ENCODE results near the gene IL10RB. TPM values are rescaled to one million over a fixed set of nuclear protein-coding genes. Genes with fewer than 3 reads are reported as not detected.
"Not testable (repeated sequence)": the region's sequence is repeated elsewhere in the genome, so short reads cannot be mapped to it uniquely, and the experiment has no call there.

Gene IL10RB
- polyA plus RNA-seq, 1 donor, result 76.6 TPM

DNA sequence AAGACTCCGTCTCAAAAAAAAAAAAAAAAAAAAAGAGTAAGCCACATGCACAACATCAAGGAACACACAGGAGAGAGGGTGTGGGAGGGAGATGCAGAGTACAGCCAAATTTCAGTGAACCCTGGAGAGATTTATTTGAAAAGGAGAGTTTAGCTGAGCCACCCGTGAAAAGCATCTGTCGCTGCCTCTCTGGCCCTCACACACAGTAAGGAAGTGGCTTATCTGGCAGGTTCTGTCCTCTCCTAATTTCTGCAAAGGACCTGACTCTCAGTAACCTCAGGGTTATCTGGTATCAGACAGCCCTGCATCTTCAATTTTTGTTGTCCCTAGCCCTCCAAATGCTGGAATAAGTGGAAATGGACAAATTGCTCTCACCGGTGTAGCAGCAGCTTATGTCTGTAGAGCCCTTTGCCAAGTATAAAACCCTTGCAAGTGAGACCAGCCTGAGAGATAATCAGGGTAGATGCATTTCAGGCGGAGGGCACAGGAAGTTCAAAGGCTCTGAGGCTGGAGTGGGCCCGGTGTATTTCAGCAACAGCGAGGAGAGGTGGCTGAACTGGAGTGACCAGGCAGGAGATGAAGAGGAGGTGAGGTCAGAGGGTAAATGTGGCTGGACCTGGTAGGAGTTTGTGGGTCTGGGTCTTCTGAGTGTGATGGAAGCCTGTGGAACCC lies 16.7 kb upstream of the IL10RB start:
- peaks cover 73% of the 10 kb centered on the region for H3K36me3 ChIP-seq (ENCODE audit: control insufficient read depth, insufficient read depth, low read length)
- WGBS (ENCODE audit: insufficient coverage, low lambda C conversion rate), result no CpG with 5 or more reads among the region's 7 CpGs

DNA sequence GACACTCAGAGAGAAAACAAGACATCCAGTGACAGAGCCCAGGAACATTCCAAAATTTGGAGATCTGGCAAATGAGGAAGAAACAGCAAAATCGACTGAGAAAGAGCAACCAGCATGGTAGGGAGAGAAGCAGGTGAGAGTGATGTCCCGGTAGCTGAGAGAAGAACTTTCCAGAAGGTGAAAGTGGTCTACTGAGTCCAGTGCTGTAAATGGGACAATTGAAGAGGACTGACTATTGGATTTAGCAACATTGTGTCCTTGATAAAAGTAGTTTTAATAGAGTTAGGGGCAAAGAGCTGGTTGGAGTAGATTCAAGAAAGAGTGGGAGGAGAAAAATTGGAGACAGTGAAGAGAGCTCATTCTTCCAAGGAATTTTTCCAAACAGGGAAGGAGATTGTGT lies 15.0 kb upstream of the IL10RB start:
- Histone ChIP-seq H3K4me1 (ENCODE audit: control insufficient read depth, insufficient read depth, low read length) (no peaks in the 10 kb centered on the region), H3K4me3 (ENCODE audit: low read length) (no peak overlapping the region), H3K9me3 (ENCODE audit: control insufficient read depth, low read depth, low read length) (no peaks in the 10 kb centered on the region), H3K27me3 (ENCODE audit: control insufficient read depth, insufficient read depth, low read length) (no peaks in the 10 kb centered on the region), H3K27ac (ENCODE audit: low read length) (no peak overlapping the region), H3K36me3 (ENCODE audit: control insufficient read depth, insufficient read depth, low read length) (peaks cover 78% of the 10 kb centered on the region)
- DNase-seq, result no peak
- WGBS (ENCODE audit: insufficient coverage, low lambda C conversion rate), result 100% methylated on average over 2 of the region's 2 CpGs

More for the DNA sequence above, 16.7 kb upstream of the IL10RB start:
- Histone ChIP-seq H3K9me3 (ENCODE audit: control insufficient read depth, low read depth, low read length) (no peaks in the 10 kb centered on the region), H3K4me1 (ENCODE audit: control insufficient read depth, insufficient read depth, low read length) (no peaks in the 10 kb centered on the region), H3K4me3 (ENCODE audit: low read length) (no peak overlapping the region), H3K27me3 (ENCODE audit: control insufficient read depth, insufficient read depth, low read length) (no peaks in the 10 kb centered on the region), H3K27ac (ENCODE audit: low read length) (no peak overlapping the region)
- no peak for DNase-seq

DNA sequence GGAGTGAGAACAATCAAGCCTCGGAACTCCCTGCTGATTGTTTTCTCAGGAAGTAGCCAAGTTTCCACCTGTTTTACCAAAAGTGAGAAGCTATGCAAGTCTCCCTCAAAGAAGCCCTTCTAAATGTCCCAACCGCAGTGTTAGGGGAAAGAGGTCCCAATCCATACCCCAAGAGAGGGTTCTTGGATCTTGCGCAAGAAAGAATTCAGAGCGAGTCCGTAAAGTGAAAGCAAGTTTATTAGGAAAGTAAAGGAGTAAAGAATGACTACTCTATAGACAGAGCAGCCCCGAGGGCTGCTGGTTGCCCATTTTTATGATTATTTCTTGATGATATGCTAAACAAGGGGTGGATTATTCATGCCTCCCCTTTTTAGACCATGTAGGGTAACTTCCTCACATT lies 12.8 kb upstream of the IL10RB start:
- not testable (repeated sequence) for H3K27ac ChIP-seq (ENCODE audit: low read length); H3K9me3 ChIP-seq (ENCODE audit: control insufficient read depth, low read depth, low read length); DNase-seq; H3K4me3 ChIP-seq (ENCODE audit: low read length); H3K4me1 ChIP-seq (ENCODE audit: control insufficient read depth, insufficient read depth, low read length); H3K27me3 ChIP-seq (ENCODE audit: control insufficient read depth, insufficient read depth, low read length)
- WGBS (ENCODE audit: insufficient coverage, low lambda C conversion rate), result no CpG with 5 or more reads among the region's 6 CpGs
- peaks cover 85% of the 10 kb centered on the region for H3K36me3 ChIP-seq (ENCODE audit: control insufficient read depth, insufficient read depth, low read length)

DNA sequence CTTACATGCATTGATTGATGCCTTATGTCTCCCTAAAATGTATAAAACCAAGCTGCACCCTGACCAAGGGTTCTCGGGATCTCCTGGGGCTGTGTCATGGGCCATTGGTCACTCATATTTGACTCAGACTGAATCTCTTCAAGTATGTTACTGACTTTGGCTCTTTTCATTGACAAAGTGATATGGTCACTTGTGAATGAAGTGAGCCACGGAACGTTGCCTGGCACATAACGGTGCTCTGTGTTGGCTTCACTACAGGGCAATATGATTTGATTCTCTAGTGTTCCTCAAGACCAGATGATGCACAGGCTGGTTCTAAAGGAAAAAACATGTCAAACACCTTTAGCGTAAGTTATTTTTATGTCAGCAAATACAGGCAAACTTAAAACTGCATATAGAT lies 11.4 kb upstream of the IL10RB start:
- Histone ChIP-seq H3K9me3 (ENCODE audit: control insufficient read depth, low read depth, low read length) (no peaks in the 10 kb centered on the region), H3K27me3 (ENCODE audit: control insufficient read depth, insufficient read depth, low read length) (no peaks in the 10 kb centered on the region), H3K36me3 (ENCODE audit: control insufficient read depth, insufficient read depth, low read length) (peaks cover 80% of the 10 kb centered on the region), H3K27ac (ENCODE audit: low read length) (no peak overlapping the region), H3K4me3 (ENCODE audit: low read length) (no peak overlapping the region), H3K4me1 (ENCODE audit: control insufficient read depth, insufficient read depth, low read length) (no peaks in the 10 kb centered on the region)
- no peak for DNase-seq
- 96% methylated on average over 3 of the region's 5 CpGs for WGBS (ENCODE audit: insufficient coverage, low lambda C conversion rate)

DNA sequence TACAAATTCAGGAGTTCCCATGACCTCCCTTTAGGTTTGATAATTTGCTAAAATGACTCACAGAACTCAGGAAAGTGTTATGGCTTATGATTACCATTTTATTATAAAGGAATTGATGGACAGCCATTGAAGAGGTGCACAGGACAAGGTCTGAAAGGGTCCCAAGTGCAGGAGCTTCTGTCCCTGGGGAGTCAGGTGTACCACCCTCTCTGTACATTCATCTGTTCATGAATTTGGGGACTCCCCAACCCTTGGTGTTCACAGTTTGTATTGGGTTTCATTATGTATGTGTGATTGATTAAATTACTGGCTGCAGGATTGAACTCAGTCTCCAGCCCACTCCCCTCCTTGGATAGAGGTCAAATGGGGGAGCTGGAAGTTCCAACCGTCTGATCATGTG lies 10.8 kb upstream of the IL10RB start:
- Histone ChIP-seq H3K27me3 (ENCODE audit: control insufficient read depth, insufficient read depth, low read length) (no peaks in the 10 kb centered on the region), H3K4me1 (ENCODE audit: control insufficient read depth, insufficient read depth, low read length) (peaks cover 4% of the 10 kb centered on the region), H3K4me3 (ENCODE audit: low read length) (no peak overlapping the region), H3K9me3 (ENCODE audit: control insufficient read depth, low read depth, low read length) (no peaks in the 10 kb centered on the region), H3K36me3 (ENCODE audit: control insufficient read depth, insufficient read depth, low read length) (peaks cover 76% of the 10 kb centered on the region), H3K27ac (ENCODE audit: low read length) (no peak overlapping the region)
- no peak for DNase-seq
- WGBS (ENCODE audit: insufficient coverage, low lambda C conversion rate), result no CpG with 5 or more reads among the region's 1 CpG

DNA sequence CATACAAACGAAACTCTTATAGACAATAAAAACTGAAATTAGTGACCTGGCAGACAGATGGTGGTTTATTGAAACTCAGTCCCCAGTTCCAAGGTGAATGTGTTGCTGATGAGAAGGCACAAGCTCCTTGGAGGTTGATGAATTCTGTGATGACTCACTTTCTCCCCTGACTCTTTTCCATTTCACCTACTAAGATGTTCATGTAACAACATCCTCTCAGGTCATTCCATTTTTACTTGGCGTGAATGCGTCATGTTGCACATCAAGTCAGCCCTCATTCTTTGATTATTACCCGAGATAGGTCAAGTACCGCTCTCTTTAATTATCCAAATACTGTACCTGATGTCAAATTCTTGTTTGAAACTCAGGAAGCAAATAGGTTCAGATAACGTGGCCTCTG lies 10.1 kb upstream of the IL10RB start:
- no CpG with 5 or more reads among the region's 6 CpGs for WGBS (ENCODE audit: insufficient coverage, low lambda C conversion rate)
- no peak overlapping the region for H3K27ac ChIP-seq (ENCODE audit: low read length)
- H3K4me1 ChIP-seq (ENCODE audit: control insufficient read depth, insufficient read depth, low read length), result peaks cover 6% of the 10 kb centered on the region
- no peak for DNase-seq
- no peak overlapping the region for H3K4me3 ChIP-seq (ENCODE audit: low read length)
- peaks cover 72% of the 10 kb centered on the region for H3K36me3 ChIP-seq (ENCODE audit: control insufficient read depth, insufficient read depth, low read length)
- no peaks in the 10 kb centered on the region for H3K9me3 ChIP-seq (ENCODE audit: control insufficient read depth, low read depth, low read length)
- H3K27me3 ChIP-seq (ENCODE audit: control insufficient read depth, insufficient read depth, low read length), result no peaks in the 10 kb centered on the region

DNA sequence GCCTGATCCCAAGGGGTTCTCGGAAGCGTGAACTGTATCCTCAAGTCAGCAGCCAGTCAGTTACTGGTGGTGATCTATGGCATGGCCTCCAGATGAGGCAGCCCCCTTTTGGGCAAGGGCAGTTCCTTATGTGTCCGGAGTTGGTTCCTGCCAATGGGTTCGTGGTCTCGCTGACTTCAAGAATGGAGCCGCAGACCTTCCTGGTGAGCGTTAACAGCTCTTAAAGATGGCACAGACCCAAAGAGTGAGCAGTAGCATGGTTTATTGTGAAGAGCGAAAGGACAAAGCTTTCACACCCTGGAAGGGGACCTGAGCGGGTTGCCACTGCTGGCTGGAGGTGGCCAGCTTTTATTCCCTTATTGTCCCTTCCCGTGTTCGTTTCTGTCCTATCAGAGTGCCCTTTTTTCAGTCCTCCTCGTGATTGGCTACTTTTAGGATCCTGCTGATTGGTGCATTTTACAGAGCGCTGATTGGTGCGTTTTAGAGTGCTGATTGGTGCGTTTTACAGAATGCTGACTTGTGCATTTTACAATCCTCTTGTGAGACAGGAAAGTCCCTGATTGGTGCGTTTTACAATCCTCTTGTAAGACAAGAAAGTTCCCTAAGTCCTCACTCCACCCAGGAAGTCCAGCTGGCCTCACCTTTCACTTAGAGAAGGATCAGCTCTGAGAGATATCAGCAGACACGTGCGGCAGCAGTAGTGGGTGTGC lies 8.9 kb upstream of the IL10RB start:
- DNase-seq, result no peak
- H3K9me3 ChIP-seq (ENCODE audit: control insufficient read depth, low read depth, low read length), result no peaks in the 10 kb centered on the region
- peaks cover 67% of the 10 kb centered on the region for H3K36me3 ChIP-seq (ENCODE audit: control insufficient read depth, insufficient read depth, low read length)
- no peaks in the 10 kb centered on the region for H3K27me3 ChIP-seq (ENCODE audit: control insufficient read depth, insufficient read depth, low read length)
- peaks cover 6% of the 10 kb centered on the region for H3K4me1 ChIP-seq (ENCODE audit: control insufficient read depth, insufficient read depth, low read length)
- no peak overlapping the region for H3K27ac ChIP-seq (ENCODE audit: low read length)
- WGBS (ENCODE audit: insufficient coverage, low lambda C conversion rate), result 100% methylated on average over 3 of the region's 18 CpGs
- no peak overlapping the region for H3K4me3 ChIP-seq (ENCODE audit: low read length)

DNA sequence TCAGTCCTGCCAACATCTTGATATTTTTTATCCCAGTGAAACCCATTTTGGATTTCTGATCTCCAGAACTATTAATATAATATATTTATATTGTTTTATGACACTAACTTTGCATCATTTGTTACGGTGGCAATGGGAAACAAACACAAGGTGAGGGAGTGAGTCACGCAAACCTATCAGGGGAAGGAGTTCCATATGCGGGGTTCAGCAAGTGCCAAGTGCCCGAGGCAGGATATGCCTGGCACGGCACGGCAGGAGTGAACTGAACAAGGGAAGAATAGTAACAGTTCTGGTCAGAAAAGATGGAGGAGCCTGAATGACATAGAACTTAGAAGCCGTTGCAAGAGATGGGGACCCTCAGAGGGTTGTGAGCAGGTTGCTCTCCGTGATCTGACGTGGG lies 7.7 kb upstream of the IL10RB start:
- no peak overlapping the region for H3K4me3 ChIP-seq (ENCODE audit: low read length)
- no peaks in the 10 kb centered on the region for H3K27me3 ChIP-seq (ENCODE audit: control insufficient read depth, insufficient read depth, low read length)
- no peak for DNase-seq
- WGBS (ENCODE audit: insufficient coverage, low lambda C conversion rate), result 100% methylated on average over 2 of the region's 9 CpGs
- H3K9me3 ChIP-seq (ENCODE audit: control insufficient read depth, low read depth, low read length), result no peaks in the 10 kb centered on the region
- H3K27ac ChIP-seq (ENCODE audit: low read length), result no peak overlapping the region
- H3K36me3 ChIP-seq (ENCODE audit: control insufficient read depth, insufficient read depth, low read length), result peaks cover 65% of the 10 kb centered on the region
- H3K4me1 ChIP-seq (ENCODE audit: control insufficient read depth, insufficient read depth, low read length), result peaks cover 6% of the 10 kb centered on the region

DNA sequence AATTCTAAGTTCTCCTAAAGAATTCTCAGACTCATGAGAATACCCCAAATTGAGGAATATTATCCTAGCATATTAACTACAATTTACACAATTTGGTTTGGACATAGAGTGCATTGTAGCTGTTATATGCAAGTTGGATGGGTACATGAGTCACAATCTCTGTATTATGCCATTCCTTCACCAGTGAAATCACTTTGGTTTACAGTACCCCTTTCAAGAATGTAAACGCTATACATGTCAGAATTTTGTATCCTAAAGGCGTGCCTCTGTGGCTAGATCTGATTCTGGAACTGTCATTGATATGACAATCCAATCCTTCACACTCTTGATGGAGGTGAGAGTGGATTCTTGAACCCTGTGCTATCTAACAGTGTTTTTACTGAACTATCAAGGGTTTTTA lies 6.7 kb upstream of the IL10RB start:
- H3K27ac ChIP-seq (ENCODE audit: low read length), result peak overlapping the region; percentile 62
- peaks cover 61% of the 10 kb centered on the region for H3K36me3 ChIP-seq (ENCODE audit: control insufficient read depth, insufficient read depth, low read length)
- DNase-seq, result no peak
- peaks cover 6% of the 10 kb centered on the region for H3K4me1 ChIP-seq (ENCODE audit: control insufficient read depth, insufficient read depth, low read length)
- no peaks in the 10 kb centered on the region for H3K9me3 ChIP-seq (ENCODE audit: control insufficient read depth, low read depth, low read length)
- H3K27me3 ChIP-seq (ENCODE audit: control insufficient read depth, insufficient read depth, low read length), result no peaks in the 10 kb centered on the region
- no peak overlapping the region for H3K4me3 ChIP-seq (ENCODE audit: low read length)
- WGBS (ENCODE audit: insufficient coverage, low lambda C conversion rate), result no CpG with 5 or more reads among the region's 2 CpGs

DNA sequence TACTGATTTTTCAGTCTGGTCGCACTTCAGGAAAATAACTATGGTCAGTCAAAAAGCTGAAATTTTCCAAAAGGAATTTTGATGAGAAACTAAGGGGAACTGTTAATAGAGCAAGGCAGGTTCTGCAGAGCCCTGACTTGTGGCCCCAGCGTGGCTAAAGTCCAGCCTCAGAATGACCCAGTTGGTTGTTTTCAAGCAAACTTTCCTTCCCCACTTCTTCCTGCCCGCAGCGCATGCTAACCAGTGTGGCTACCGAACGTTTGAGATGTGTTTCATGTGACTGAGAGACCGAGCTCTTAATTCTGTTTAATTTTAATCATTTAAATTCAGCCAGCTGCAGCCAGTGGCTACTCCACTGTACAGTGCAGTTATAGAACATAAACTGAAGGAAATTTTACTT lies 6.2 kb upstream of the IL10RB start:
- Histone ChIP-seq H3K9me3 (ENCODE audit: control insufficient read depth, low read depth, low read length) (no peaks in the 10 kb centered on the region), H3K4me3 (ENCODE audit: low read length) (no peak overlapping the region), H3K4me1 (ENCODE audit: control insufficient read depth, insufficient read depth, low read length) (peaks cover 6% of the 10 kb centered on the region), H3K27ac (ENCODE audit: low read length) (peak overlapping the region; percentile 62), H3K27me3 (ENCODE audit: control insufficient read depth, insufficient read depth, low read length) (no peaks in the 10 kb centered on the region), H3K36me3 (ENCODE audit: control insufficient read depth, insufficient read depth, low read length) (peaks cover 56% of the 10 kb centered on the region)
- 54% methylated on average over 6 of the region's 7 CpGs for WGBS (ENCODE audit: insufficient coverage, low lambda C conversion rate)
- DNase-seq, result peak in 1 of 2 donors; percentile 73

DNA sequence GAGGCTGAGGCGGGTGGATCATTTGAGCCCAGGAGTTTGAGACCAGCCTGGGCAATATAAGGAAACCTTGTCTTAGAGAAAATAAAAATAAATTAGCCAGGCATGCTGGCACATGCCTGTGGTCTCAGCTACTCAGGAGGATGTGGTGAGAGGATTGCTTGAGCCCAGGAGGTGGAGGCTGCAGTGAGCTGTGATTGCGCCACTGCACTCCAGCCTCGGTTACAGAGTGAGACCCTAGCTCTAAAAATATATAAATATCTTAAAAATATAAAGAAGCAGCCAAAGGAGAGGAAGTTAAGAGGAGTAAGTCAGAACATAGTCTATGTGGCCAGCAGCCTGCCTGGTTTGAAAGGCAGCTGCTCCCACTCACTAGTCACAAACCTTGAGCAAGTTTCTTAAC lies 4.5 kb upstream of the IL10RB start:
- Histone ChIP-seq H3K9me3 (ENCODE audit: control insufficient read depth, low read depth, low read length) (peaks cover 2% of the 10 kb centered on the region), H3K4me3 (ENCODE audit: low read length) (no peak overlapping the region), H3K27me3 (ENCODE audit: control insufficient read depth, insufficient read depth, low read length) (no peaks in the 10 kb centered on the region), H3K27ac (ENCODE audit: low read length) (no peak overlapping the region), H3K36me3 (ENCODE audit: control insufficient read depth, insufficient read depth, low read length) (peaks cover 40% of the 10 kb centered on the region), H3K4me1 (ENCODE audit: control insufficient read depth, insufficient read depth, low read length) (peaks cover 12% of the 10 kb centered on the region)
- no CpG with 5 or more reads among the region's 3 CpGs for WGBS (ENCODE audit: insufficient coverage, low lambda C conversion rate)
- no peak for DNase-seq
